WTC11 (cell line): Measurements from ENCODE around the gene PPP2R2C. TPM values are rescaled to one million over a fixed set of nuclear protein-coding genes. Genes with fewer than 3 reads are reported as not detected.
A peak's percentile ranks its signal among the peaks of the same experiment; 100 is the strongest.

ENCODE experiments used
- ATAC-seq: fragments of 200-7000 bp; cut with Tn5 transposase; 2 replicates; pipeline ENCODE4 v1.10.0; 2021; ENCODE audit warnings: mild to moderate bottlenecking, moderate library complexity
- CTCF ChIA-PET: fragments of 300-600 bp; sonication (Branson Sonifier 250); formaldehyde crosslinking; loops from one replicate; lab custom pipeline; 2021; ENCODE audit warnings: antibody characterized with exemption; lab: Charles Lee
- POLR2A ChIA-PET: fragments of 350-600 bp; sonication (Branson Sonifier 250); formaldehyde crosslinking; loops from one replicate; lab custom pipeline; 2021; ENCODE audit warnings: antibody characterized with exemption; lab: Charles Lee
- DNase-seq: peaks from one replicate; pipeline ENCODE4 v3.0.0; 2021; ENCODE audit warnings: low spot score
- H3K27ac Mint-ChIP-seq: 2 replicates; pipeline ENCODE4 v1.8.0; 2021; ENCODE audit warnings: mixed read lengths
- H3K27me3 Mint-ChIP-seq: 2 replicates; pipeline ENCODE4 v1.8.0; 2021; ENCODE audit warnings: low read depth, mild to moderate bottlenecking, moderate library complexity, mixed read lengths
- H3K36me3 Mint-ChIP-seq: 2 replicates; pipeline ENCODE4 v1.8.0; 2021; ENCODE audit warnings: mixed read lengths
- H3K4me1 Mint-ChIP-seq: 2 replicates; pipeline ENCODE4 v1.8.0; 2022; ENCODE audit warnings: mixed read lengths
- H3K4me3 Mint-ChIP-seq: 2 replicates; pipeline ENCODE4 v1.8.0; 2021; ENCODE audit warnings: mild to moderate bottlenecking, moderate library complexity, mixed read lengths
- H3K9me3 Mint-ChIP-seq: 2 replicates; pipeline ENCODE4 v1.8.0; 2021; ENCODE audit warnings: mixed read lengths
- AR ChIP-seq: fragments of 250-450 bp; sonication (Bioruptor Pico); IDR thresholded peaks from 2 replicates; pipeline ENCODE4 v1.9.0; 2021; ENCODE audit warnings: mild to moderate bottlenecking
- ATF6 ChIP-seq: sonication (generic); formaldehyde crosslinking; IDR thresholded peaks from 2 replicates; pipeline ENCODE4 v1.8.1; 2023; ENCODE audit warnings: mild to moderate bottlenecking, missing genetic modification reagents
- CBFB ChIP-seq: sonication (generic); formaldehyde crosslinking; IDR thresholded peaks from 2 replicates; pipeline ENCODE4 v1.8.1; 2022; ENCODE audit warnings: mild to moderate bottlenecking, low read depth, missing genetic modification reagents
- E2F1 ChIP-seq: sonication (generic); formaldehyde crosslinking; IDR thresholded peaks from 2 replicates; pipeline ENCODE4 v1.8.0; 2022; ENCODE audit warnings: mild to moderate bottlenecking, missing genetic modification reagents
- ESRRA ChIP-seq: sonication (generic); formaldehyde crosslinking; IDR thresholded peaks from 2 replicates; pipeline ENCODE4 v1.8.1; 2022; ENCODE audit warnings: mild to moderate bottlenecking, missing genetic modification reagents, borderline replicate concordance
- ETV6 ChIP-seq: sonication (generic); formaldehyde crosslinking; IDR thresholded peaks from 2 replicates; pipeline ENCODE4 v1.8.1; 2022; ENCODE audit warnings: mild to moderate bottlenecking, missing genetic modification reagents
- HMGA2 ChIP-seq: fragments of 250-450 bp; sonication (Bioruptor Pico); IDR thresholded peaks from 2 replicates; pipeline ENCODE4 v1.4.0; 2021; ENCODE audit warnings: mild to moderate bottlenecking, moderate library complexity
- IRF1 ChIP-seq: sonication (generic); formaldehyde crosslinking; IDR thresholded peaks from 2 replicates; pipeline ENCODE4 v1.8.0; 2023; ENCODE audit warnings: missing genetic modification reagents
- MXD4 ChIP-seq: fragments of 250-450 bp; sonication (Bioruptor Pico); IDR thresholded peaks from 2 replicates; pipeline ENCODE4 v1.8.0; 2021; ENCODE audit warnings: mild to moderate bottlenecking, moderate library complexity, borderline replicate concordance
- MYBL2 ChIP-seq: sonication (generic); formaldehyde crosslinking; IDR thresholded peaks from 2 replicates; pipeline ENCODE4 v1.8.1; 2023; ENCODE audit warnings: mild to moderate bottlenecking, moderate library complexity, missing genetic modification reagents
- NR1H2 ChIP-seq: sonication (generic); formaldehyde crosslinking; IDR thresholded peaks from 2 replicates; pipeline ENCODE4 v1.9.0; 2021; ENCODE audit warnings: mild to moderate bottlenecking, moderate library complexity, missing genetic modification reagents
- NR3C1 ChIP-seq: sonication (generic); formaldehyde crosslinking; conservative IDR thresholded peaks from 2 replicates; pipeline ENCODE4 v1.8.1; 2023; ENCODE audit warnings: low read depth, mild to moderate bottlenecking, missing genetic modification reagents
- RELA ChIP-seq: sonication (generic); formaldehyde crosslinking; IDR thresholded peaks from 2 replicates; pipeline ENCODE4 v1.8.1; 2022; ENCODE audit warnings: missing genetic modification reagents, mild to moderate bottlenecking, borderline replicate concordance
- SMAD3 ChIP-seq: sonication (generic); formaldehyde crosslinking; IDR thresholded peaks from 2 replicates; pipeline ENCODE4 v1.8.0; 2022; ENCODE audit warnings: missing genetic modification reagents, mild to moderate bottlenecking, borderline replicate concordance
- SOX15 ChIP-seq: fragments of 250-450 bp; sonication (Bioruptor Pico); IDR thresholded peaks from 2 replicates; pipeline ENCODE4 v1.9.0; 2021; ENCODE audit warnings: mild to moderate bottlenecking
- USF1 ChIP-seq: sonication (generic); formaldehyde crosslinking; IDR thresholded peaks from 2 replicates; pipeline ENCODE4 v1.8.0; 2022; ENCODE audit warnings: mild to moderate bottlenecking, missing genetic modification reagents
- ZBTB21 ChIP-seq: sonication (generic); formaldehyde crosslinking; IDR thresholded peaks from 2 replicates; pipeline ENCODE4 v1.8.1; 2023; ENCODE audit warnings: mild to moderate bottlenecking, missing genetic modification reagents, borderline replicate concordance
- ZBTB43 ChIP-seq: sonication (generic); formaldehyde crosslinking; IDR thresholded peaks from 2 replicates; pipeline ENCODE4 v1.8.1; 2023; ENCODE audit warnings: mild to moderate bottlenecking, missing genetic modification reagents
- ZNF138 ChIP-seq: sonication (generic); formaldehyde crosslinking; conservative IDR thresholded peaks from 2 replicates; pipeline ENCODE4 v1.8.1; 2022; ENCODE audit warnings: mild to moderate bottlenecking, moderate library complexity, missing genetic modification reagents
- ZNF263 ChIP-seq: sonication (generic); formaldehyde crosslinking; IDR thresholded peaks from 2 replicates; pipeline ENCODE4 v1.8.1; 2022; ENCODE audit warnings: low read depth, mild to moderate bottlenecking, moderate library complexity, missing genetic modification reagents
- ZNF512 ChIP-seq: sonication (generic); formaldehyde crosslinking; IDR thresholded peaks from 2 replicates; pipeline ENCODE4 v1.8.1; 2022; ENCODE audit warnings: missing genetic modification reagents, borderline replicate concordance
- total RNA-seq: library from RNA; stranded (reverse); gene quantifications from 3 replicates; pipeline ENCODE4 v1.2.3, GENCODE V29; 2021

PPP2R2C gene
- total RNA-seq, 1 experiment from 2014 or later, result 11.5 TPM

- TF ChIP-seq ATF6 (CRISPR knock-in tag) (no peak), ZBTB21 (no peak), ZBTB43 (CRISPR knock-in tag) (no peak), ETV6 (CRISPR knock-in tag) (no peak), USF1 (CRISPR knock-in tag) (no peak), ESRRA (CRISPR knock-in tag) (no peak), RELA (CRISPR knock-in tag) (no peak), SMAD3 (CRISPR knock-in tag) (no peak), MXD4 (no peak), ZNF263 (CRISPR knock-in tag) (no peak)
- TF ChIP-seq, all 79 proteins: peak for 0
These were observed 190.7 kb downstream of the PPP2R2C start (continued) for GRCh38 chr4:6281436-6282313.

- ChIA-PET POLR2A (interaction anchor here (0.6 kb wide), 1 partner anchor 176 kb away, joined by 3 read pairs; no protein-coding TSS in a partner anchor), CTCF (interaction anchor here (1.2 to 2.0 kb wide), 3 partner anchors 30 to 52 kb away, joined by 4 to 12 read pairs (median 5); no protein-coding TSS in a partner anchor)
- Mint-ChIP-seq H3K27ac (peak overlapping the region; percentile 23; the same call in 1 of the 2 replicates), H3K27me3 (no peaks in the 10 kb centered on the region), H3K36me3 (peaks cover 3% of the 10 kb centered on the region; the same call in 1 of the 2 replicates), H3K9me3 (no peaks in the 10 kb centered on the region), H3K4me1 (no peaks in the 10 kb centered on the region), H3K4me3 (no peak overlapping the region)
- no peak for DNase-seq
- peak; percentile 43; the same call in 1 of the 2 replicates for ATAC-seq
- no peak for TF ChIP-seq ZNF512 (CRISPR knock-in tag)
- TF ChIP-seq ETV6 (CRISPR knock-in tag), result no peak
- TF ChIP-seq HMGA2 (CRISPR knock-in tag), result no peak
- no peak for TF ChIP-seq ZNF138 (CRISPR knock-in tag)
- no peak for TF ChIP-seq MYBL2
- no peak for TF ChIP-seq ZNF263 (CRISPR knock-in tag)
- TF ChIP-seq AR, result no peak
- no peak for TF ChIP-seq E2F1 (CRISPR knock-in tag)
- no peak for TF ChIP-seq CBFB
- TF ChIP-seq ESRRA (CRISPR knock-in tag), result no peak
- no peak for TF ChIP-seq ZBTB21
- no peak for TF ChIP-seq IRF1
- no peak for TF ChIP-seq SOX15 (CRISPR knock-in tag)
- TF ChIP-seq NR1H2 (CRISPR knock-in tag), result no peak
- TF ChIP-seq NR3C1, result no peak
These were observed 191.9 kb downstream of the PPP2R2C start for GRCh38 chr4:6280365-6280996.
